ENCODE results near the gene PPP1R16B. TPM values are rescaled to one million over a fixed set of nuclear protein-coding genes. Genes with fewer than 3 reads are reported as not detected.

The PPP1R16B gene
- total RNA-seq, 1 donor = not detected

- DNase-seq (ENCODE audit: low read depth) = no peak
- no peak overlapping the region for H3K4me3 ChIP-seq (ENCODE audit: low read depth, low read length)
- TF ChIP-seq, protein P1, sequence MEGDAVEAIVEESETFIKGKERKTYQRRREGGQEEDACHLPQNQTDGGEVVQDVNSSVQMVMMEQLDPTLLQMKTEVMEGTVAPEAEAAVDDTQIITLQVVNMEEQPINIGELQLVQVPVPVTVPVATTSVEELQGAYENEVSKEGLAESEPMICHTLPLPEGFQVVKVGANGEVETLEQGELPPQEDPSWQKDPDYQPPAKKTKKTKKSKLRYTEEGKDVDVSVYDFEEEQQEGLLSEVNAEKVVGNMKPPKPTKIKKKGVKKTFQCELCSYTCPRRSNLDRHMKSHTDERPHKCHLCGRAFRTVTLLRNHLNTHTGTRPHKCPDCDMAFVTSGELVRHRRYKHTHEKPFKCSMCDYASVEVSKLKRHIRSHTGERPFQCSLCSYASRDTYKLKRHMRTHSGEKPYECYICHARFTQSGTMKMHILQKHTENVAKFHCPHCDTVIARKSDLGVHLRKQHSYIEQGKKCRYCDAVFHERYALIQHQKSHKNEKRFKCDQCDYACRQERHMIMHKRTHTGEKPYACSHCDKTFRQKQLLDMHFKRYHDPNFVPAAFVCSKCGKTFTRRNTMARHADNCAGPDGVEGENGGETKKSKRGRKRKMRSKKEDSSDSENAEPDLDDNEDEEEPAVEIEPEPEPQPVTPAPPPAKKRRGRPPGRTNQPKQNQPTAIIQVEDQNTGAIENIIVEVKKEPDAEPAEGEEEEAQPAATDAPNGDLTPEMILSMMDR (IDR thresholded peaks at IDR 0.05; ENCODE audit: insufficient read depth, low read depth, low read length) = no peak
Measured at GRCh38 chr20:38804221-38804620, 1.3 kb upstream of the PPP1R16B start.

DNA sequence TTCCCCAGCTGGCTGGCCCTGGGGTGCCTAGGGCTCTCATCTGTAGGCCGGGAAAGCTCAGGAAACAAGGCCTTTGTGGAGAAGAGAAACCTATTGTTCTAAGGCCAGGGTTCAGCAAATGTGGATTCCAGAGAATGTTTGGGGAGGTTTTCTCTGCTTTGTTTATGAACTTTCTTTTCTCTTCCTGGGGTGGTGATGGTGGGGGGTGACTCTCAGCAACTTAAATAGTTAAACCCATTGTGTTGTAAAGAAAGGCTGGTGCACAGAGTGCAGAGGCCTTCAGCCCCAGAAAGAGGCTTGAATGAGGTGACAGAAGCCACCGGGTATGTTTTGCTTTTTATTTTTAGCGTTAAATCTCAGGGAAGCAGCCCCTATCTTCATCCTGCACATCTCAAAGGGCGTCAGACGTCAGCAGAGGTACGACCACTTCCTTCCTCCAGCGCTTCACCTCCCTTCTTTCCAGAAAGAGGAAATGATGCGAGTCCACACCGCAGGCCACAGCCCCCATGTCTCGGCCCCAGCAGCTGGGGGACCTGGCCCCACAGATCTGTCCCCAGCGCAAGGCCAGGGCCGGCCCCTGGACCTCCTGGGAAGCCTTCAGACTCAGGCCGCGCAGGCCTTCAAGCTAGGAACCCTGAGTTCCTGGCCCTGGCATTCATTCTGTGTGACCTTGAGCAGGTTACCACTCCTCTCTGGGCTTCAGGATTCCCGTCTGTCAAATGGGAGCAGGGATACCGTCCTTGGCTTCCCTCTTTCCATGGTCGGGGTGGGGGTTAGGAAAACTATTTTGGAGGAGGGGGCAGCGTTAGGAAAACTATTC is 605 bp upstream of the PPP1R16B start:
- DNase-seq (ENCODE audit: low read depth) = no peak
- TF ChIP-seq, protein P1 (IDR thresholded peaks at IDR 0.05; ENCODE audit: insufficient read depth, low read depth, low read length) = no peak
- H3K4me3 ChIP-seq (ENCODE audit: low read depth, low read length) = no peak overlapping the region

GRCh38 chr20:38805958-38806854 is 709 bp downstream of the PPP1R16B start:
- peak overlapping the region; percentile 48 for H3K4me3 ChIP-seq (ENCODE audit: low read depth, low read length)
- TF ChIP-seq, protein P1 (IDR thresholded peaks at IDR 0.05; ENCODE audit: insufficient read depth, low read depth, low read length) = no peak

DNA sequence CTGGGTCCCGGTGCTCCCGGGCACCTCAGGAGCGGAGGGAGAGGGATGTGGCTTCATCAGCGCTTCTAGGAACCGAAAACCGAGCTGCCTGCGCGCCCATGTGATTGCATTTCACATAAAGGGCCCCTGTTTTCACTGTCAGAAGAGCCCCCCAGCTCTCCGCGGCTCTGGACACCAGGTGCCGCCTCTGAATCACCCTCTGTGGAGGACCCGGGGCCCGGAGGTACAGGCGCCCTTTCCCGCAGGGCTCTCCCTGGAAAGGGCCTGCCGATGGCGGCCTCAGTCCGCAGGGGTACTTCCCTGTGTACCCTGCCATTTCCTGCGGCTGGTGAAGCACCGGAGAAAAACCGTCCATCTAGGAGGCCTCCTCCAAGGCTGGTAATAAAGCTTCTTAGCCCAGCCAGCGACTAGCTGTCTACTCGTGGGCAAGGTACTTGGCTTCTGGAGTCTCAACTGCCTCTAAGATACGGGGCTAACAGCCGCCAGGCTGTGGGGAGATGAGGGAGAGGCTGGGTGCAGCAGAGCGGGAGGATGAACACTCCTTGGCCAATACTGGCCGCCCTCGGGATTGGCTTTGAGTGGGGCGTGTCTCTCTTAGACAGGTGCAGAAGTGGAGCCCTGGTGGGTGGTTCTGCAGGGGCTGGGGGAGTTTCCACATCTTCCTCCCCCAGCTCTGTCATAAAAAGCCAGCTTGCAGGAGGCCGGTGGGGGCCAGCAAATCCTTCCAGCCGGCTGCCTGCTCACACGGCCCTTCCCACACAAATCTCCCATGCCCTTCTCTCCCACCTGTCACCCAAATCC is 1.6 kb downstream of the PPP1R16B start:
- DNase-seq (ENCODE audit: low read depth) = no peak
- TF ChIP-seq, protein P1 (IDR thresholded peaks at IDR 0.05; ENCODE audit: insufficient read depth, low read depth, low read length) = no peak
- no peak overlapping the region for H3K4me3 ChIP-seq (ENCODE audit: low read depth, low read length)

More at GRCh38 chr20:38805958-38806854, 709 bp downstream of the PPP1R16B start:
- DNase-seq (ENCODE audit: low read depth) = no peak

DNA sequence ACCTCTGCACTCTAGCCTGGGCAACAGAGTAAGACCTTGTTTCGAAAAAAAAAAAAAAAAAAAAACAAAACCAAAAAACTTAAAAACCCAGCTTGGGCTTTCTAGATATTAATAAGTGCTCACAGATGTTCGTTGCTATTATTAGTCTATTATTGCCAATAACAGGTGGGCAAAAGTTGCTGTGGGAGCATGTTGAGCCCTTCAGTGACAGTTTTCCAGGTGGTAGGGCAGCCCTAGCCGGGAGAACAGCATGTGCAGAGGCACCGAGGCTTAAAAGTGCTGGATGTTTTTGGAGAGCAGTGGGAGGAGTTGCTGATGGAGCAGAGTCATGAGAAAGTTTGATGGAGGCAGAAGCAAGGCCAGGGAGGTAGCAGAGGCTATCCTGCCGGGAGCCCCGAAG is 4.4 kb downstream of the PPP1R16B start:
- TF ChIP-seq, protein P1 (IDR thresholded peaks at IDR 0.05; ENCODE audit: insufficient read depth, low read depth, low read length) = no peak
- no peak for DNase-seq (ENCODE audit: low read depth)

GRCh38 chr20:38810926-38811630 is 5.6 kb downstream of the PPP1R16B start:
- no peak for DNase-seq (ENCODE audit: low read depth)
- no peak overlapping the region for H3K4me3 ChIP-seq (ENCODE audit: low read depth, low read length)
- TF ChIP-seq, protein P1 (IDR thresholded peaks at IDR 0.05; ENCODE audit: insufficient read depth, low read depth, low read length) = no peak

More for the DNA sequence above, 4.4 kb downstream of the PPP1R16B start:
- no peak overlapping the region for H3K4me3 ChIP-seq (ENCODE audit: low read depth, low read length)

All from fibroblast of villous mesenchyme (primary cell).